Left renal pelvis (tissue), 4 donors: ENCODE results near the gene WNT5A. TPM values are rescaled to one million over a fixed set of nuclear protein-coding genes. Genes with fewer than 3 reads are reported as not detected.
"Not testable (repeated sequence)": the region's sequence is repeated elsewhere in the genome, so short reads cannot be mapped to it uniquely, and the experiment has no call there.

Experiments used
- DNase-seq, 4 donors: peaks; one replicate each; pipeline ENCODE4 v3.0.0-alpha.2; 2013; ENCODE audit warnings: low read depth in 4 of 4, low spot score in 3 of 4
- polyA plus RNA-seq, 4 donors: library from polyadenylated mRNA; unstranded; fragments of 120-200 nt; gene quantifications; one replicate each; pipeline ENCODE4 v1.2.1, GENCODE V29; 2013; ENCODE audit not compliant: insufficient read length in 4 of 4

The WNT5A gene
- polyA plus RNA-seq, 4 donors, result 17.6 to 49.8 (median 44.6) TPM

DNA sequence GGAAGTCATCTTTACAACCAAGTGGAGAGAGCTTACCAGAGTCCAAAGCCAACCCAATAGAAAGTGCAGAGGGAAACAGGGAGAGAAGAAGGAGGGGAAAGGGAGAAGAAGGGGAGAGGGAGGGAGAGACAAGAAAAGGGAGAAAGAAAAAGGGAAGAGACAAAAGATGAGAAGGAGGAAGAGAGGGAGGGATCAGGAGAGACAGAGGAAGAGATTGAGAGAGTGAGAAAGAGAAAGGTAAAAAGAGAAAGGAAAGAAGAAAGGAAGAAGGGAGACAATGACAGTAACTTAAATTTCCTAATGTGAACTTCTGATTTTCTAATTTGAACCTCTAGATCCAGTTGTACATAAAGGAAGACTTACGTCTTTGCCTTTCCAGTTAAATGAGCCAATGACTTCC, 20.7 kb upstream of the WNT5A start:
- no peak for DNase-seq

DNA sequence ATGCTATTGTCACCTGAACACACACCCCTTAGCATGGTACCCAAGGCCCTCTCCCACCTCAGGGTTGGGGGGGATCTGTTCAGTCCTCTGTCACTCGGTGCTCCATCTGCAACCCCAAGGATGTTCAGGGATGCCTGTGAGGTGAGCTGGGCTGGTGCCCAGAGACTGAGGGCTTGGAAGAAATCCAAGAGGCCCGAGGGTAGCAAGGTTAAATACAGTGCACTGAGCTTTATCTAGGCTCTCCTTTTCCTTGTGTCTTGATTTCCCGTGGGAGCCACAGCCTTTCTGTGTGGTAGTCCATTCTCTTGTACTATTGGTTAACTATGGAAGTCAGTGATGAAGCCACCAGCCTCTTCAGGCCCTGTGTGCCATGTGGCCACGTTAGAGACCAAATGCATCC, 18.7 kb upstream of the WNT5A start:
- no peak for DNase-seq

DNA sequence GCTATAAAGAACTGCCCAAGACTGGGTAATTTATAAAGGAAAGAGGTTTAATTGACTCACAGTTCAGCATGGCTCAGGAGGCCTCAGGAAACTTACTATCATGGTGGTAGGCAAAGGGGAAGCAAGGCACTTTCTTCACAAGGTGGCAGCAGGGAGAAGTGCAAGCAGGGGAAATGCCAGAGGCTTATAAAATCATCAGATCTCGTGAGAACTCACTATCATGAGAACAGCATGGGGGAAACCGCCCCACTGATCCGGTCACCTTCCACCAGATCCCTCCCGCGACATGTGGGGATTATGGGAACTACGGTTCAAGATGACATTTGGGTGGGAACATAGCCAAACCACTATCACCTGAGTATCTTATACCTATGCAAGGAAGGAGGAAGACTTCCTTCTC, 18.0 kb upstream of the WNT5A start:
- not testable (repeated sequence) for DNase-seq

DNA sequence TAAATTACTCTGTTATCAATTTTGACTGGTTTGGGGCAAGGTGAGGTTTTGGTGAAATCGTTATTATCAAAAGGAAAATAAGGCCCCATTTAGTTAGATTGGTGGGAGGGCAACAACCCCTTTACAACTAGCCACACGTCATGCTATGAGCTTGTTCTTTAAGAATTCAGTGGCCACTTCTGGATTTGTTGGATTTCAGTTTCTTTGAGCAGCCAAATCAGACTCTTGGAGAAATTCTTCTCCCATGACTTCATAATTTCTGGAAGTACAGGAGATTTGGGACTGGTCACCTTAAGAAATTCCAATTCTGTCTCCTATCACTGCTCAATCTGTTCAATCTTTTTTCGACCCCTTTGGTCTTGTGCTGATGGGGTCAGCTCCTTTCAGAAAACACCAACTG, 14.8 kb upstream of the WNT5A start:
- DNase-seq, result no peak

DNA sequence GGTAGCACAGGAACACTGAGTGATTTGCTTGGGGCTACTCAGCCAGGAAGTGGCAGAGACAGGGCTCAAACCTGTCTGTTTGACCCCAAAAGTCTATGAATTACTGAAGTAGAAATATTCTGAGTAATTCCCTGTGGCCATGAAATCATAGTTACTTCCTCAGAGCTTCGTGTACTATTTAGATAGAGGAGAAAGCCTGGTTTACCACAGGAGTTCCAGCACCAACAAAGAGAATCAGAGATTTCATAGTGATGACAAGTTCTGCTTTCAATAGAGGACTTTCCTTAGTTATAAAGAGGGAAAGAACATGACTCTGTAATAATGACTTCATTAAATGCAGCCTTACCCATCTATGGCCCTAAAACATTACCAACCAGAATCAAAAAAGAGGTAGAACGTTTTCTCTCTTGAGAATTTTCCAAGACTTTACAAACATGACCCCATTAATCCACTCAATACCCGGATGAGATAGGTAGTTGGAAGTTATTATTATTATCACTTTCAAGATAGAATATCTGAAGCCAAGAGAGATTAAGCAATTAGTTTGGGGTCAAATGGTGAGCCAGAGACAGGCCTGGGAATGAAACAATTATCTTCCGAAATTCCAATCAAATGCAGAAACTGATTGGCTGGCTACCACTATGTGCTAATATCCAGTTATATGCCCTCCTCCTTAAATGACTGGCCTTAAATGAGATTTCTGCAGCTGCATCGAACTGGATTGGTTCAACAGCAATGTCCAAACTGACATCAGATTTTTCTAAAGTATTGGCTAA, 13.6 kb upstream of the WNT5A start:
- no peak for DNase-seq

DNA sequence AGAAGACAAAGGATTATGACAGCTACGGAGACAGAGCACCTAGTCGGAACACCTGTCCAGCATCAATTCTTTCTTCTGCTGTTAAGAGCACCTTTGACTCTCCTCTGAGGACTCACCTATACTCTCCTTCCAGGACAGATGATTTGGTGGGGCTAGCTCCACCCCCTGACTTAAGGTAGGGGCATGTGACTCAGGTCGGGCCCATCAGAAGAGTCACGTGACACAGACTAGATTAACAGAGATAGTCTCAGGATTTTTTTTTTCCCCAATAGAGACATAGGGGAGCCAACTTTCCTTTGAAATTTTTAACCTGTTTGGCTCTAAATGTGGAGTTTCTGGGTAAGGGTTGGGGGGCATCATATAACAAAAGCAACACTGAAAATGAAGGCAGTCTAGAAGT, 11.4 kb upstream of the WNT5A start:
- no peak for DNase-seq

DNA sequence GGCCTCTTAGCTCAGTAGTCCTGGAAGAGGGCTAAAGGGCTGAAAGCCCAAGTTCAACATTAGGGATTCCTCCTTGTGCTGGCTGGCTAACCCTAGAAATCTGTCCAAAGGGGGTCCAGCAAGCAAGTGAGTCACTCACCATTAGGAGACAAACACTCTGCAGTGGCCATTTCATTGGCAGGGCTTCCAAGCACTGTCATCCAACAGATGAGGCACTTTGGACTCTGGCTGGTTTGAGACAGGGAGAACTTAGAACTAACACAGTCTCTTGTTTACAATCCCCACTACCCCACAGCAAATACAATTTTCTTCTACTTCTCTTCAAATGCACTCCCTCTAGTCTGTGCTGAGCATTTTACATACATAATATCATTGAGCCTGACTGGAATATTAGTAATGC, 10.1 kb upstream of the WNT5A start:
- no peak for DNase-seq

DNA sequence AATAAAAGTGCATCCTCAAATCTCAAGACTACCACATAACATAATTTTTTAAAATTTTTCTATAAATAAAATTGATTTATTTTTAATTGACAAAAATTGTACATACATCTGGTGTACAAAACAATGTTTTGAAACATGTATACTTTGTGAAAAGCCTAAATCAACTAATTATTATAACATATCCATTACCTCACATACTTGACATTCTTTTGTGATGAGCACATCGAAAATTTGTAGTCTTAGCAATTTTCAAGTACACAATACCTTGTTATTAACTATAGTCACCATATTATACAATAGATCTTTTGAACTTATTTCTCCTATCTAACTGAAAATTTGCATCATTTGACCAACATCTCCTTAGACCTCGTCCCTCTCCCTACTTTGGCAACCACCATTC, 7.9 kb upstream of the WNT5A start:
- DNase-seq, result no peak

DNA sequence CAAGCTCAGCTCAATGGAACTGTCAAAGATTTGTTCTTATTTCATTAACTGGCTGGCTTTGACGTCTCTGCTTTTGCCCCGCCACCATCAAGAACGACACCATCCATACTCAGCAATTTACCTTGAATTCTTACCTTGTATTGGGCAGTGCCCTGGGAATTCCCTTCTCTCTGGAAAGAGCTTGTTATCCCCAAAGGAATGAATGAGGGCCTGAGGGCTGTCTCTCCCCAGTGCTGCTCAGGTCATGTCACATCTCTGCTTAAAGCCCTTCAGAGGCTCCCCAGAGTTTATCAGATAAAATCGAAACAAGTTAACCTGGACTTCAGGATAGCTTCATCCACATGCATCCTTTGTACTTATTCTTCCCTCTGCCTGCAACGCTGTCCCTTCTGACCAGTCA, 5.9 kb upstream of the WNT5A start:
- DNase-seq, result no peak

DNA sequence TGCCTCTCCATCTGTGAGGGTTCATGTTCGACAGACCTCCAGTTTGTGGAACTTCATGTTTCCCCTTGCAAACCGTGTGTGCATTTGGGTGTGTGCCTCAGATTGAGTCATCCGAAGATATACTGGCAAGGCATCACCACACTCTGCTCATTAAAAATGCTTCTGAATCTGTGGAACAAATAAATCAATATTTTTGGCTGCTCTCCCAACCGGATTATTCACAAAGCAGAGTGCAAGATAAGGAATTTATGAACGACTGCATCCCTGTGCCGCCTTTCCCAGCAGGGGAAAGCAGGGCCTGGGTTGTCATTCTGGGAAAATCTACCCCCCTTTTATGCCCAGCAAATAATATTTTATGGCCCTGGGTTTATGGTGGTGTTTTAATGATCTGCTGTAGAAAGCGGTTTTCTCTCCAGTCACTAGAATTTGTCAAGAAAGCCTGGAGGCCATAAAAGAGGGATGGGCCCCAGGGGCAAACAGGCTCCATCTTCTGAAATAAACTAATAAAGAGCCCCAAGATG, 4.2 kb upstream of the WNT5A start:
- DNase-seq, result no peak

DNA sequence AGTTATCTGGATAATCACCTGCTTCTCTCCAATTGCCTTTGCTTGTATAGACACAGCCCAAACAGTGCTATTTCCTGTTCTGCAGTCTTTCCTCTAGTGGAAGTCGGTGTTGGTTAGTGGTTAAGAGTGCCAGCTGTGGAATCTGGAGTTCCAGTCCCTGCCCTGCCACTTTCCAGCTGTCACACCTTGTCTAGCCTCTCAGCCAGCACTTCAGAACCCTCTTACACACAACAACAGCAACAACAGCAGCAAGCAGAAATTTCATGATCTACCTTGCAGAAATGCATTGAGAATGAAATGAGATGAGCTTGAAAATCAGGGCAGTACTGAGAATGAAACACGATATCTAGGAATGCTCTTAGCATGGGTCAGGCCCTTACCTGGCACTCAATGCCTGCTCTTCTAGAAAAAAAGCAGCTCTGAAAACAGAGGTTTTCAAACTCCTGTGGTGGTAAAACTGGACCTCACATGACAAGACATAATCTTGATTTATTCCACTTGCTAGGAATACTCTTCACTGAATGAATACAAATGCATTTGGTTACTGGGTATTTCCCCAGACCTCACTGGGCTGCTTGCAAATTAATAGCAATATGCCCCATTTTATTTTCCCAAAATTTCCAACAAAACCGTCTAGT, 3.3 kb upstream of the WNT5A start:
- DNase-seq, result no peak

DNA sequence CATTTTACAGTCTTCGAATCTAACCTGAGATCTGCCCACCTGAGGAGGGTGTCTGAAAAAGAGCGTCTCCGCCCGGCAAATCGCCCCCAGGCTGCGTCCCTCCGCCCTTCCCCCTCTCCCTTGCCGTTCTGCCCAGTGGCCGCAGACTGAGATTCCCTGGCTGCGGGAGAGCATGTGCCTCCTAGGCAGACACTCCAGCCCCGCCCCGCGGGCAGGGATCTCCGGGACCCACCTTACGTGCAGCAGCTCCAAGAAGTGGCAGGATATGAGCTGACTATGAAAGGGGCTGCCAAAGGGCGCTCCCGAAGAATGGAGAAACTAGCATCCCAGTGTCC, 2.7 kb upstream of the WNT5A start:
- no peak for DNase-seq

DNA sequence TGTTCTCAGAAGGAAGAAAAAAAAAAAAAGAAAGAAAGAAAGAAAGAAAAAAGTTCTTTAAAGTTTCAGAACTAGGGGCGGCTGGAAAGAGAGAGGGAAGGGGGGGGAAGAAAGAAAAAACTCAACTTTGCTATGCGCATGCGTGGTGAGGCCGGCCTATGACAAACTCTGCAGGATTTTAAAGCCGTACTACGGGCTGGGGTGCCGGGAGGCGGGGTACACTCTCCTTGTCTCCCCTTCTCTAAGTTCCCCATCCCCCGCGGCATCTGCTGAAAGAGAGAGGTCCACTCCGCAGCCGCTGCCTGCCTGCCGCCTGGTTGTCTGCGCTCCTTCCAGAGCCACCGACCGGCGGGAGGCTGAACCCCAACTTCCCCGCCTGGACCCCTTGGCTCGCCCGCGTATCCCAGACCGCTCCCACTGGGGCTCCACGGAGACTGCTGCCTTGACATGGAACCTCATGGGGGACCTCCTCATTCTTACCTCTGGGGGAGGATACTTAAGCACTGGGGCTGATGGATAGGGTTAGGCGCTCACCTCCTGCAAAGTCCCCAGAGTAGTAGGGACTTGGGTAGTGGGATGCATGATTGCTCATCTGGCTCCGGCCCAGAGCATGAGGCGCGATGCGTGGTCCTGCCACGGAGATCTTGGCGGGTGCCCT, 1.4 kb upstream of the WNT5A start:
- DNase-seq, result no peak

DNA sequence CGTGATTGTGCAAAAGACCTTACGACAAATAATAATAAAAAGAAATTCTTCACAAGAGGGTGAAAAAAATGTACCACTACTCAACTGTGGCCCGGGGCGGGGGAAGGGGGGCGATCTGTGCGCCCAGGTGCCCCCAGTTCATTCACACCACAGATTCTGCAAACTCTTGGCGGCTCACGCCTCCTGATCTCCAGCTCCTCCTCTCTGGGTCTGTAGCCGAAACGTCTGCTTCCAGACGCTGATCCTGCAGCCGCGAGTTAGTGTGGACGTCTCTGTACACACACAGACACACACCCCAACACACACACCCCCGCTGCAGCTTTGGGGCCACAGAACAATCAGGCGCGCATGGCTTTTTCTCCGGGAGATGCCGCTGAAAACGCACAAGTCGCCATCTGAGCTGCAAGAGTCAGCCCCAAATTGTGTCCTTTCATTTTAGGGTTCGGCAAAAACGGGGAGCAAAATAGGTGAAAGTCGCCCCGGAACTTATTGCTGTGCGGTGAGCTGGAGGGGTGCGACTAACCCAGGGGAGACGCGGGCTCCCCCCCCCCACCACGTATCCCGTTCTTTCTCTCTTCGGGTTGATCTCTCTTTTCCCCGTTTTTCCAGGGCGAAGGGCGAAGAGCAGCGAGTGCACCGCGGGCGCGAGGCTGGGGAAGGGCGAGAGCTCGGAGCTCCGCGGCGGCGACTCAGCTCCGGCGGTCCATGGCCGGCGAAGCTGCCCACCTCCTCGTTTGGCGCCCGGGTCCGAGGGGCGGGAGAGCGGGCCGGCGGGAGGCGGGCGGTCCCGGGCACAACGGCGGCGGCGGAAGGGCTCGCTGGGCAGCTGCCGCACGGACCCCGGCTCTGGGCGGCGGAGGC, 505 bp upstream of the WNT5A start:
- no peak for DNase-seq

DNA sequence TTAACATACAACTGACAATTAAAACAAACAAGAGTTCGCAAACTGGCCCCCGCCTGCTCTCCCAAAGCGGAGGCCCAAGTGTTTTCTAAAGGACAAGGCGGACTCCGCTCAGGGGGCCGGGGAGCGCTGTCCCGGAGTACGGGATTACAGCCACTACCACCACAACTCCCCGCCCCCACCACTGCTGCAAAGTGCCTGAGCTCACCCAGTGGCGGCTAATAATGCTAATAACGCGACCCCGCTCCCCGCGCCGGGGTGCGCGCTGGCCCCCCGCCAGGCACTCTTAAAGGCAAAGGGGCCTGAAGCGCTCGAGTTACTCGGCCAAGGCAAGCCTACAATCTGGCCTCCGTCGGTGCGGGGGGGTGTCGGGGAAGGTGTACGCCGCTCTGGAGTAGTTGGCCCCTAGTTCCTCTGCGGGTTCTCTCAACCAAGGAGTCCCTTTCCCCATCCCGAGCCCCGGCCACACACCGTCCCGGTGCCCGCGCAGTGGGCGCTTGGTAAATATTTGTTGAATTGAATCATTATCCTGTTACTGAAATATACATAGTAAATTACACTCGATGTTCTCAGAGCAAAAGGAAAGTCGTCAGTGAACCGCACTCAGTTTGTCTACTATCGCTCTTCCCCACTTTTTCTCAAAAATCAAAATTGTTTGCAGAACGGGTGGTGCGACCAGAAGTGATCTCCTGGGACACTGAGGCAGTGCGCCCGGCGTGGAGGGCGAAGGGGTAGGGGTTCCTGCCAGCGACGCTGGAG, 827 bp downstream of the WNT5A start:
- no peak for DNase-seq

DNA sequence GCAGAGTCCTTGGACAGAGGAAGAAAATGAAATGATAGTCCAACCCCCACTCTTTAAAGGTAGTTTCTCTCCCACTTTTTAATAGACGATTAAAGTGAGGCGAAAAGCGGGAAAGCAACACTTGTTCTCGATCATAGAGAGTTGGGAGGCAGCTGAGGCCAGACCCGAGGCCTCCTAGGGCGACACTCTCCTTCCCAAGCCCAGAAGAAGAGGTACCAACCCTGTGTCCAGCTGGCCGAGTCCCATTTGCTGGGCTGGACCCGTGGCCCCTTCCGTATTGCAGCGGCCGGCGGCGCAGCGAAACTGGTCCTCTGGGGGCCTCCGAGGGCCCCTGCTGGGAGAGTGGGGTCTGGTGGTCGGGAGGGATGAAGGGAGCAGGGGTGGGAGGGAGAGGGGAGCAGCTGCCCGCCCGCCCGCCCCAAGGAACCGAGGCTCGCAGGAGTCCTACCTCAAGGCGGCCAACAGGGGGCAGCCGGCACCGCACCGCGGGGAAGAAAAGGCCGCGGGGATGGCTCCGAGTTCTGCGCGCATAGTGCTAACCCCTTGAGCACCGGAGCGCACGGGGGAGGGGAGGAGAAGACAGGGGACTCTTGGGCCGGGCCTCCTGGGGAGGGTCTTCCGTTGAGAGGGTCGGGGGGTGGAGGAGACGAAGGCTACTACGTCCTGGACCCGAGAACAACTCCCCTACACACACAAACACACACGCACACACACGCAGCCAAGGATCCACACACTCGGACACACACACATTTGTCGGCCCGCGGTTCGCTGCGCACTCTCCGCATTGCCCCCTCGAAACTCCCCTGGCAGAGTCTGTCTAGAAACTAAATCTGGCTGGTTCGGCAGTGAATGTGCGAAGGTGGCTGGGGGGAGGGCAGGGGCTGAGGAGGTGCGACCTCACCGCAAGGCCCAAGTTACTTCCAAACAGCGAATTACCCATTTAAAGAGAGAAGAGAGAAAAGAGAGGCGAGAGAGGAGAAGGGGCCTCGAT, 2.0 kb downstream of the WNT5A start:
- DNase-seq, result no peak

DNA sequence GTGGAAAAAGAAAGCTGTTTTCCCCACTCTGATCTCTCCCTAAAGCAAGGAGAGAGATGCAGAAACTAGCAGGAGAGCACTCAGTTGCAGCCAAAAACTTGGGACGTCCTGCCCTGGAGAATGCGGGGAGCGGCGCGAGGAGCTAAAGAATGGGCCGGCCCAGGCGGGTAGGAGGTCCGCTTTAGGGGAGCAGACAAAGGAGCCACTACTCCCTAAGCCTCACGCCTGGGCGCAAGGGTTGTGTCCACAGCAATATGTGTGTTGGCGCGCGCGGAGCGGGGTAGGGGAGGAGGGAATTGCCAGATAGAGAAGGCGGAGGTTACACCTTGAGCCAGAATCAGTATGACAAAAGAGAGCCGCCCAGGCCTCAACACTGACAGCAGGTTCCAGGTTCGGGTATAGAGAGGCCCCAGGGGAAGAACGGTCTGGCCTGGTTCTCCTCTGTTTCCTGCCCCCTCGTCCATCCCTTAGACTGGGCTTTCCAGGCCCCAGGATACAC, 2.9 kb downstream of the WNT5A start:
- no peak for DNase-seq

DNA sequence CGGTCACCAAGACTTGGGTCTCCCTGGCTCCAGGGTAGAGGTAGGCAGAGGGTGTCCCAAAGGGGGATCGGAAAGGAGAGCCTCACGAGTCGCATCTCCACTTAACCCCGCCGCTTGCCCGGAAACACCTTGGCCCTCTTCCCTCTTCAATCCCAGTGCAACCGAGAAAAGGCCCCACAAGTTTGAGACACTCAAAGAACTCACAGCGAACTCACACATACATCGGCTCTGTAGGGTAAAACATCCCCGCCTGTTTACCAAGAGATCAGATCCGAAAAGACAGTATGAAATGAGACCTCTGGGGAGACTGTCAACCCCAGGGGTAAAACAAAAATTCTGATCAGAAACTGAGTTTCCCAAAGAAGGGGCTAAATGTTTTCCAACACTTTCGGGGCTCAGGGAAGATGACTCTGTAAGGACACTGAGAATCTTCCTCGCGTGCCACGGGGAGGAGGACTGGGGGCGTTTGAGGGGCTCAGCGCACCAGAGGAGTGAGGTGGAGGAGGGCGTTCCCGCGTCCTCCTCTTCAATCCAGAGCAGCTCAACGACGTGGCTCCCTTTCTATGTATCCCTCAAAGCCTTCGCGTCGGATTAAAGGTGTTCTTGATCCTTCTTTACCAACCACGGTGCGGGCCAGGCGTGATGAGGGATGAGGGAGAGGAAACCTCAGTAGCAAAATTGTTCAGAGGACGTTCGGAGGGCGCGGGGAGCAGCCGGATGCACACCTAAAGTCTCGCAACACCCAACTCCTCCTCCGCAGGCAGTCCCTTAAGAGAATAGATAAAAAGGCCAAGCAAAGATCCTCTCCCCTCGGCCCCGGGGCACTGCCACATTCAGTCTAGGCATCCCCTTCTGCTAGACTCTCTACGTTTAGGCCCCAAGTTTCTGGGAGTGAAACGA, 3.7 kb downstream of the WNT5A start:
- no peak for DNase-seq
